GM21786 (cell line): ENCODE data around the gene LRRC14B.
"Not testable (repeated sequence)": the region's sequence is repeated elsewhere in the genome, so short reads cannot be mapped to it uniquely, and the experiment has no call there.

Experiments used
- ATAC-seq: cut with Tn5 transposase; IDR thresholded peaks from one replicate; pipeline ENCODE4 v1.9.1; 2021; ENCODE audit not compliant: unreplicated experiment

LRRC14B gene

GRCh38 chr5:233426-233825, 42.1 kb downstream of the LRRC14B start:
- ATAC-seq = not testable (repeated sequence)

GRCh38 chr5:234450-234849, 43.2 kb downstream of the LRRC14B start:
- no peak for ATAC-seq

GRCh38 chr5:235527-235926, 44.2 kb downstream of the LRRC14B start:
- ATAC-seq = not testable (repeated sequence)

GRCh38 chr5:237931-238330, 46.6 kb downstream of the LRRC14B start:
- not testable (repeated sequence) for ATAC-seq

- ATAC-seq = not testable (repeated sequence)
Observed at GRCh38 chr5:240550-240949, 49.3 kb downstream of the LRRC14B start.

- ATAC-seq = not testable (repeated sequence)
Observed at GRCh38 chr5:241045-241669, 49.9 kb downstream of the LRRC14B start.

- ATAC-seq = not testable (repeated sequence)
Observed at GRCh38 chr5:243683-244367, 52.5 kb downstream of the LRRC14B start.

- not testable (repeated sequence) for ATAC-seq
Observed at GRCh38 chr5:245717-246116, 54.4 kb downstream of the LRRC14B start.
